LHCN-M2 (cell line): ENCODE results near the gene SHISA6. TPM values are rescaled to one million over a fixed set of nuclear protein-coding genes. Genes with fewer than 3 reads are reported as not detected.

Experiments
- DNase-seq: peaks from one replicate; pipeline ENCODE4 v3.0.0-alpha.2; 2012; ENCODE audit warnings: low read depth
- total RNA-seq: library from RNA; depleted of rRNA; stranded (reverse); fragments of >200 nt; gene quantifications from 2 replicates; pipeline ENCODE4 v1.2.3, GENCODE V29; 2014

SHISA6 gene
- total RNA-seq, 1 experiment from 2014 or later: not detected

DNA sequence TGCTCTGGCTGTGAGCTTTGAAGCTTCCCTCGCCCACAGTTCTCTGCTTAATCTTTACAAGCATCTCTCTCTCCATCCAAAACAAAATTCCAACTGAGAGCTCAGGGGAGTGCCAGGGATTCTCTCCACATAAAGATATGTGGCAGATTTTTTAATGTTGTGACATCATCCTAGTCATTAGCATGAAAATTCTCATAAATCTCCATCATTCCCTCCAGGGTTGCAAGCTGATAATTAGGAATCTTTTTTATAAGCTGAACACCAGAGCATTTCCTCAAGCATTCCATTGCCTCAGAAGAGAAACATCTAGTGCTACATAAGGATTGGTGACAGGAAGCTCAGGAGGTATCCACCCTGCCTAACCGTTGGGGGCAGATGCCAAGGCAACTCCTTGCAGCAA, 274.9 kb downstream of the SHISA6 start:
- DNase-seq: no peak

DNA sequence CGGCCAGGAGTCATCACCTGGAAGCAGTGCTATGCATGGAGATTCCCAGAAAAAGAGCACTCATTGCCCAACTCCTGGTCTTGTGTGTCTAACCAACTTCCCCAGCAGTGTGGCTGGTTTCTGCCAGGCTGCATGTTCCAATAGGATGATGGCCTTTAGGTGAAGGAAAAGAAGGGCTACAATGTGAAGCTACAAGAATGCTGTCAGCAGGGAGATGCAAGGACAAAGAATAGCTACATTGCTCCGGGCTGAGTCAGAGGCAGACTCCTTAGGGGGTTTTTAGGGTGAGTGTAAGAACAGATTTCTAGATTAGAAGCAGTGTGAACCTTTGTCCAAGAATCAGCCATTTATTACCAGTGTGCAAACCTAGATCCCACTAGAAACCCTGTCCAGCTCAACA, 294.2 kb downstream of the SHISA6 start:
- no peak for DNase-seq

DNA sequence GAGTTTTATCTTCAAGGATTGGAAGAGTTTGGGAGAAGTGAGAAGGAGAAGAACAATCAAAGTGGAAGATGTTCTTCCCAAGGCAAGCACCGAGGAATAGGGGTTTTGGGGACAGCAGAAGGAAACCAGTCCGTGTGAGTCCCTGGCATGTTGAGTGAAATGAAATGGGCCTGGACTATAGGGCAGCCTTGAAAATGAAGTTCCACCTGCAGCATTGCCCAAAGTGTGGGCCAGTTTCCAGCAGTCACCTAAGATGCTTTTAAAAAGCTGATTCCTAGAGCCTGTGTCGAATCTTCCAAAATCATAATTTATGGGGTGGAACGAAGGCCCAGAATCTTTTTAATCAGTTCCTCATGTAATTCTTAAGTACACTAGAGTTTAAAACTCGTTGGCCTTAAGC, 297.4 kb downstream of the SHISA6 start:
- no peak for DNase-seq

DNA sequence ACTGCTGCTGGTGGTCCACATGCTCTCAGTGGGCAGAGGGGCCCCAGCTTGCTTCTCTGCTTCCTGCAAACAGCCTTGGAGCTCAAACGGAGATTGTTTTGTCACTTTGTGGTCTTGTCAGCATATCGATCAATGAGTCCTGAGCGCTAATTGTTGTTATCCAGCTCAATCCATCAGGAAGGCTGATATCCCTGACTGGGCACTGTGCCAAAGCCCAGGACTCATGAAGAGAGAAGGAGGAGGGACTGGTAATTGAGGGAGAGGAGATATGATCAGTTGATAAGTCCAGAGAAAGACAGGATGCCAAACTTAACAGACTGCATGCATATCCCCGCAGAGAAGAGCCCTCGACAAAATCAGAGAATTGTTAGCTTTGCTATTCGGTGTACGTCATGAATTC, 298.6 kb downstream of the SHISA6 start:
- DNase-seq: no peak

DNA sequence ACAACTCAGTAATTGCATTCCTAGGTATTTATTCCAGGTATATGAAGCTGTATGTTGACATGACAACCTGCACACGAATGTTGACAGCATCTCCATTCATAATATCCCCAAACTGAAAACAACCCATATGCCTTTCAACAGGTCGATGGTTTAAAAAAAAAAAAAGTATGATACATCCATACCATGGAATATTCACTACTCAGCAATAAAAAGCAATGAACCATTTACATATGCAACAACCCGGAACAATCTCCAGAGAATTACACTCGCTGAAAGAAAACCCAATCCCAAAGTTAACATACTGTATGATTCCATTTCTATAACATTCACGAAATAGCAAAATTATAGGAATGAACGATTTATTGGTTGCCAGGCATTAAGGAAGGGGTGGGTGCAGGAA, 304.0 kb downstream of the SHISA6 start:
- no peak for DNase-seq

DNA sequence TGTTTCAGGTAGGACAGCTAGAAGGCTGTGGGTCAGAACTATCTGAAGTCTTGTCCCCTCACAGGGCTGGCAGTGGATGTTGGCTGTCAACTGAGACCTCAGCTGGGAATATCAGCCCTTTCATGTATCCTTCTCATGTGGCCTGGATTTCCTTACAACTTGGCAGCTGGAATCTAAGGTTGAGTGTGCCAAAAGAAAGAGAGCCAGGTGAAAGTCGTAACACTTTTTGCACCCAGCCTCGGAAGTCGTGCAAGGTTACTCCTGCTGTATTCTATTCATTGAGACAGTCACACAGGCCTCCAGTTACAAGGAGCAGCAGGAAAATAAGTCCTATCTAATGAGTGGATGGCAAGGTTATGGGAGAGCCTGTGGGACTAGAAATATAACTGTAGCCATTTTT, 304.7 kb downstream of the SHISA6 start:
- no peak for DNase-seq

DNA sequence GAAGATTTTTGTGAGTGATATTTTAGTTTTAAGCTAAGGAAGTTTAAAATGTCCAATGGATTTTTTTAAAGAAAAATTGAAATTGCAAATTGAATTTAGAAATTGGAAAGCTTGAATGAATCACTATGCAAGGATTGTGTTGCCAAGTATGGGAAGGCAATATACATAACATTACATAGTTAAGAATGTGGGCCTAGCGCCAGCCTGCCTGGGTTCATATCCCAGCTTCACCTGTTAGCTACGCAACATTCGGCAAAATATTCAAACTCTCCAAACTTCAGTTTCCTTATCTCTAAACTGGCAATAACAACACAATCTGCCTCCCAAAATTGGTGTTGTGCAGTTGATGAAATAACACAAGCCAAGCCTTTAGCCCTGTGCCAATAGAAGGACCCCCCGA, 306.8 kb downstream of the SHISA6 start:
- no peak for DNase-seq

DNA sequence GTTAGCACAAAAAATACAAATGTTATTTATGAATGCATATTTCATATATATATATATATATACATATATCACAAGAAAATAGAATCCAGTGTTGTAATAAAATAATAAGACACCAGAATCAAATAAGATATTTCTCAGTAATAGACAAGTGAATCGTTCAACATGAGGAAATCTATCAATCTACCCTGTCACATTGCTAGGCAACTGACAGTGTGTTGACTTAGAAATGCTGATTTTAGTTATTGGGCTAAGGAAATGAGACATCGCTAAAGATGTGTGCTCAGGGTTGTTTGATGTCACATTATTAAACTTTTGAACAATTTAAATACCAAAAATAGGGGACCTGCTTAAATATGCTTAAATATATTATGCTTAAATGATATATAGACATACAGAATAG, 307.4 kb downstream of the SHISA6 start:
- DNase-seq: no peak

DNA sequence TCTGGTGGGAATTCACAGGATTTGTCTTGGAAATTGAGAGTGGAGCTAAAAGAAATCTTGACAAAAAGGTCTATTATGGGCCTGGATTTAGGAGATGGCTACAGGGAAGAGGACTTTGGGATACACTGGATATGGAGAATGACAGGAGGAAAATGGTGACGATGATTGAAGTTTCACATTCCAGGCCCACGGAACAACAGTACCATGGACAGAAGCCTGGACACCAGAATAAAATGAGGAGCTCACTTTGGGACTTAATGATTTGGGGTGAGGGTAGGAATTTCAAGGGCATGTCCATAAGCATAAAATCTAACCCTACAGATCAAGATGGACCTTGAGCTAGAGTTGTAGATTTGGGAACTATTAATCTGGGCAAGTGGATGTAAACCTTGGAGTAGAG, 309.4 kb downstream of the SHISA6 start:
- DNase-seq: no peak

DNA sequence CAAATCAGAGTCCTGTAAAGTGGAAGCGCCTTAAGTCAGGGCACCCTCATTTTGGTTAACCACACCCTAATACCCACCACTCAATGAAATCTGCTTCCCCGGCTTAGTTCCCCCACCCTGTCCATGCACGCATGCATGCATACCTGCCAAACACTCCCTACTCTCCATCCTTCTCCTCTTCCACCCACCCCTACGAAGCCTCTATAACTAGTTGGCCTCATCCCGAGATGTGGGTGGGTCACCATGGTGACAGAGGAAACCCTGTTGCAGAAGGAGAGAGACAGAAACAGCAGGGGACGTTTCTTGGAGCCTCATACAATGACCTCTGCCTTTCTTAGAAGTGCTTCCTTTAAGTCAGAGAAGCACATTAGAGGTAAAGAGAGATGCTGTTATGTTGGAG, 310.4 kb downstream of the SHISA6 start:
- no peak for DNase-seq

DNA sequence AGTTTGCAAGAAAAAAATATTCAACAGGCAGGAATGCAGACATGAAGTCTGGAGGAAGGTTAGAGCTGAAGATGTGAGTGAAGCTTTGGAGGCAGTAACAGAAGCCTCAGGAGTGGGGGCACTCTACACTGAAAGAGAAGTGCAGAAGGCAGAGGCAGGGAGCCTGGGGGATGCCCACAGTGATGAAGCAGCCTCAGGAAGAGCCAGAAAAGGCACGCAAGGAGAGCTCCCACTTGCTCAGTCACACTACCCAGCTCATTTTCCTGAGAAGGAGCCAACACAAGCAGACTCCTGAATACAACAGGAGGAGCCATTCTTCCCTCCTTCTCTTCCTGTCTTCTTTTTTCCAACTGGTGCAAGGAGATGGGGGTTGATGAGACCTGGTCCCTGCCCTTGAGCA, 312.1 kb downstream of the SHISA6 start:
- DNase-seq: no peak

DNA sequence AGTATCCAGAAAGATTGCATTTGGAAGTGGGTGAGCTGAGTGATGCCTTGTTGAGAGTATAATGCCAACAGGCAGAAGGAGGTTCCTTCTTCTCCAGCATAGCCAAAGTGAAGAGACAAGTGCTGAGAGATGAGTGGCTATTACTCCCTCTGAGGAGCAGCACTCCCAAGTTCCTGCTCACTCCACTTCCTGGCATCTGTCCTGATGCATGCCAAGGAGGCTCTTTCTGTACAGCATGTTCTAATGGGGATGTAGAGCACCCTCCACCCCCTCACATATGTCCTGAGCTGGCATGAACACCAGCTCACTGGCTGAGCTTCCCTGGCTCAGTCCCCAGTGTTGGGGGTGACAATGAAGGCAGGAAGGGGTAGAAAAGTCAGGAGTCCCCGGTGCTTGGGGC, 313.0 kb downstream of the SHISA6 start:
- DNase-seq: no peak

DNA sequence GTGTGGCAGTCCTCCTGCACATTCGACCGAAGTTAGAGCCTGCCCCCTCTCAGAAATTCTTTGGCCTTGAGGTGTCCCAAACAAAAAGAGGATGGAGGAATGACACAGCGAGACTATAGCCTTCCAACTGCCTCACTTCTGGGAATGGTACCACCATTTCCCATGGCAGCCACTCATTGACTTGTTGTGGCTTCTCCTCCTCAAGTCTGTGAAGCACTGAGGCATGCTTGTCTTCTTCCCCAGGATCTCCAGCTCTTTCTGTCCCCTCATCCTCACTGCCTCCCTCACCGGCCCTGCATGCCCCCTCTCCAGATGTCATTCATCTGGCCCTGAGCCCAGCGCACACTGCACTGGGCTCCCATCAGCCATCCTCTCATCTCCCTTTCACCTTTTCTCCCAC, 313.5 kb downstream of the SHISA6 start:
- DNase-seq: no peak

DNA sequence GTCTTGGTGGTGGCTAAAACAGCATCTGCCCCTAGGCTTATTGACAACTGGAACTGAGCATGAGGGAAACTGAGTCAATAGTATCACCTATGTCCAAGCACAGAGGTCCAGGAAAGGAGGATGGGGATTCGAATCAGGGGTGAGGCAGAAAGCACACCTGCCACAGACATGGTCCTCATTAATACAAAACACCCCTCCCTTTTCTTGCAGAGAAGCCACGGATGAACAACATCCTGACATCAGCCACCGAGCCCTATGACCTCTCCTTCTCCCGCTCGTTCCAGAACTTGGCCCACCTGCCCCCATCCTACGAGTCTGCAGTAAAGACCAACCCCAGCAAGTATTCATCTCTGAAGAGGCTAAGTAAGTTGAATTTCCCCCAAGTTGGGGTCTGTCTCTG, 314.5 kb downstream of the SHISA6 start:
- no peak for DNase-seq

DNA sequence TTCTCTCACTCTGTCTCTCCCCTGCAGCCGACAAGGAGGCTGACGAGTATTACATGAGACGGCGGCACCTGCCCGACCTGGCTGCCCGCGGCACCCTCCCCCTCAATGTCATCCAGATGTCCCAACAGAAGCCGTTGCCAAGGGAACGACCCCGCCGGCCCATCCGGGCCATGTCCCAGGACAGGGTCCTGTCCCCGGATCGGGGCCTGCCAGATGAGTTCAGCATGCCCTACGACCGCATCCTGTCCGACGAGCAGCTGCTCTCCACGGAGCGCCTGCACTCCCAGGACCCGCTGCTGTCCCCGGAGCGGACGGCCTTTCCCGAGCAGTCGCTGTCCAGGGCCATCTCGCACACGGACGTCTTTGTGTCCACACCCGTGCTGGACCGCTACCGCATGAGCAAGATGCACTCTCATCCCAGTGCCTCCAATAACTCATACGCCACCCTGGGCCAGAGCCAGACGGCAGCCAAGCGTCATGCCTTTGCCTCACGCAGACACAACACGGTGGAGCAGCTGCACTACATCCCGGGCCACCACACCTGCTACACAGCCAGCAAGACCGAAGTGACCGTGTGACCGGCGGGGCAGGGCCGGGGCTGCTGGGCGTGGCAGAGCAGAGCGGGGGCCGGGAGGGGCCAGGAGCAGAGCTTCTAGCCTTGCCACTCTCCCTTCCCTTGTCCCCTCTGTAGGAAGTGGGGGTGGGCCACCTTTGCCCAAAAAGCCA, 316.9 kb downstream of the SHISA6 start:
- no peak for DNase-seq

DNA sequence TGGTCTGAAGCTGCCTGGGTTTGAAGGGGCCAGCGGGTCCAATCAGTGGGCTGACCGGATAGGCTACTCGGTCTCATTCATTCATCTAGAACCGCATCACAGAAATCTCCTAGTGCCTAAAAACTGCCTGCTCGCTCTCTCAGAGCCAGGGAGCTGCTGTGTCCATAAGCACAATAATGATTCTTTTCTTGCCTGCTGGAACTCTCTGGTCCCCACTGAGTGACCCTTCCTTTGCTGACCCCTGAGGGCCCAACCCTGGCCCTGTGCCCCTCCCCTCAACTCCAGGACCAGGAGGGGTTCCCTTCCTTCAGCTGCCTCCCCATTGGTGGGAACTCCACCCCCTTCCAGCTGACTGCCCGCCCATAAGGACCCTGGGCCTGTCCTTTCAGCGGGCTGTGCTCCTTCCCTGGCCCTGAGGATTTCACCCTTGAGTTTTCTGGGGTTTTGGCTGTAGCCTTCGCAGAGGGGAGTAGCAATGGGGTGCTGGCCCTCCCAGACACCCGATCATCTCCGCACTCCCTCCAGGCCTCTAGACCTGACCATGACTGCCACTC, 317.7 kb downstream of the SHISA6 start:
- no peak for DNase-seq

DNA sequence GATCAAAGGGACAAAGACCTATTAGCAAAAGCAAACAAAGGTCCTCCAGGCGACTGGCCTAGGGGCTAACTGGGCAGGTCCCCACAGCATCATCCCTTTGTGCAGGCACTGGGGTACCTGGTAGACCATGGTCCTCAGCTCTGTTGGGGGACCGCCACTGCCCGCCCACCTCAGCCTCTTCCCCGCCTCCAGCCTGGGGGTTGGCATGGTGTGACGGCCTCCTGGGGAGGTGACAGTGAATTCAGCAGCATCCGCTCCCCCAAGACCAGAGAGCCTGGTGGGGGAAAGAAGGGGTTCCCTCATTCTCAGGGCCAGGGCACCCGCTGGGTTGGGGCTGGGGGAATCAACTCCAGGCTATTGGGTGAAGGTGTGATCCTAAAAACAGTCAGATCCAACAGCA, 318.6 kb downstream of the SHISA6 start:
- no peak for DNase-seq

DNA sequence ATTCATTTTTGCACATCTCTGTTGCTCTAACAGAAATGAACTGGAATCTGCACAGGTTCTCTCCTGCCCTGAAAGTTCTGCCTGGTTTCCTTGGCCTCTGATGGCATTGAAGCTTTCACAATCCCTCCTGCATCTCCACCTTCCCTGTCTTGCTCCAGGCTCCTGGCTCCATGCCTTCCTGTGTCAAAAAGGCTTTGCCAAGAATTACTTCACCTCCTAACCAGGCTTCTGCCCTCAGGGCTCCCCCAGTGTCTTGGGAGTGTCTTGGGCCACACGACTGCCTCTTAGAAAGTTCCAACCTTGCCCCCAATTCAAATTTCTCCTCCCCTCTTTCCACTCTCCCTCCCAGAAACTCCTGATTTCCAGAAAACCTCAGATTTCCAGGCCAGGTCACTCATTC, 320.3 kb downstream of the SHISA6 start:
- DNase-seq: no peak

DNA sequence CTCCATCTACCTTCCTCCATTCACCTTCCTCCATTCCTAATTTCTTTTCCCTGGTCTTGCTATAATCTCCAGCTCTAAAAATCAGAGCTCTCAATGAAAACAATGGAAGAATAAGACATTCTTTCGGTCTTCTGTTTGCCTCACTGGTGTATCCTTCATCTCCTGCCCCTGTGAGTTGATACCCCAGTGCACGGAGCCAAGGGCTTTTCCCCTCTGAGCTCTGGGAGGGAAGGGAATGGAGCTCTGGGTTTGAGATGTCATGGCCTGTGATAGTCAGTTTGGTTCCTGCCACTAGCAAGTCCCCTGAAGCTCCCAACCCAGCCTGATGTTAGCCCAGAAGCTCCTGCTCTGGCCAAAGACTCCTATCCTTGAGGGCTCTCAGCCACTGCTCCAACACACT, 320.7 kb downstream of the SHISA6 start:
- no peak for DNase-seq

DNA sequence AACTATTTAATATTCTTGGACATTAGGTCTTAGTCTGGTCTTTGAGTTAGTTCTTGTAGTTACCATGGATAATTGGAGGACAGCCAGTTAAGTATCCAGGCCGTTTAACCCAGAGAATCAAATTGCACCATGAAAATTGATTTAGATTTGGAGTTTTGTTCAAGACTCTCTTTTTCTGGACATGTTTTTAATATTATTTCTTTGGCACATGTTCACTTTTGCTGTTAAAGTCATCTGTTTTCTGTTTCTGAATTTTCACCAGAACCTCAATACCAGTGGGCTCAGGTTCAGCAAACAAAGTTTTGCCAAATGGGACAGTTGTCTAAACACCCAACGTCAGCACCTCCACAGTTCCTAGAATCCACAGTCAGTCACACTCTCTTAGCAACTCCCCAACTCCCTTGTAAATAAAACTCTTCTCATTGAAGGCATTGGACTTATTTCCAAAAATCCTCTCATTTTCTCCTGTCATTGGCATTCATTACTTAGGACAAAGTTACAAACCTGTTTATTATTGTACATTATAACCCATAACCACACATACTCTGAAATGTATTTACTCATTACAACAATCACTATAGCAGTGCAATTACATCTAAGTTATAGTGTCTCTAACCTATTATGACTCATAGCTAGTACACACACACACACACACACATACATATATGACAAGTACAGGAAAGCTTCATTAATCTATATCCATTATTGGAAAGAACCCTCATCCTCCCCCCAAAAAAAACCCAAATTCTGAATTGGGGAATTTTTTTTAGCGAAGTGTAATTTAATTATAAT, 323.8 kb downstream of the SHISA6 start:
- no peak for DNase-seq

DNA sequence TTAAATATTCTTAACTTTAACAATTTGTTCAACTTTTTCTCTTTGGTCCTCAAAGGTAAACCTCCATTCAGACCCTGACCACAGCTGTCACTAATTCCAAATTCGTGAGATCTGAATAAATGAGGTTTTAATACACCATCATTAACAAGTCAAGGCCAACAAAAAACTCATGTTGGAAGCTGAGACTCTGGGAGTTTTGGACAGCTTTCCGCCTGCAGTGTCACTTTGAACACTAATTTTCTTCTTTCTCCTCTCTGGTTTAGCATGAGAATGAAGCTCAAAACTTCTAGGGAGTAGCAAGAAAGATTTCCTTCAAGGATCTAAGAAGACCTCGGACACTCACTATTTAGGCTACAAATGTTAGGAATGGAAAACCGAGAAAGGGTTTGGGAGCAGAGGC, 324.6 kb downstream of the SHISA6 start:
- no peak for DNase-seq

DNA sequence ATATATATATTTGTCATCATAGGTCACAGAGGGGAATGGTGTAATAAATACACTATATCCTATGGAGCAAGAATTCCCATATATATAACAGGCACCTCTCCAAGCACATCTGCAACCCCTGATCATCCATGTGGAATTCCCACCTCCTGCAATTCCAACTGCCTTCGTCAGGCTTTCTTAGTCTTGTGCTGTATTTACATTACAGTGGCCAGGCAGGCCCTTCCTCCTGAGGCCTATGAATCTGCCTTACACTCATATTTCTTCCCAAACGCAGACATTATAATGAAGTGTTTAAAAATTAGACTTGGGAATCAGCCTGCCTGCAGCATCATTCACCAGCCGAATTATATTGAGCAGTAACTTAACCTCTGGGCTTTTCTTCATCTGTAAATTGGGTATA, 338.0 kb downstream of the SHISA6 start:
- no peak for DNase-seq

DNA sequence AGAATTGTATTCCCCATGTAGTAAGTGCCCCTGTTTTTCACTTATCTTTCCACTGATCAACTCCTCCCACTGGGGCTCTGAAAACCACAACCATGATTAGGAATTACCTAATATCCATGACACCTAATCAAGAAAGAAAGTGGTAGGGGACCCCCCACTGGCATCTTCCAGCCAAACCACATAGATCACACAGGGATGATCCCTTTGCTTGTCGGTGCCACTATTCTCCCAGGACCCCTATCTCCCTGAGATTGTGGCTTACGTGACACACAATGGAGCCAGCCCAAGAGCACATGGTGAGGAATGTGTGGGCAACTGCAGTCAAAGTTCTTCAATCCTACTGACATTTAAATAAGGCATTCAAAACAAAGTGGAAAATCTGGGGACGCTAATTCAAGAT, 339.7 kb downstream of the SHISA6 start:
- no peak for DNase-seq
